ENCODE measurements around the gene DHRS9.

Gene DHRS9

DNA sequence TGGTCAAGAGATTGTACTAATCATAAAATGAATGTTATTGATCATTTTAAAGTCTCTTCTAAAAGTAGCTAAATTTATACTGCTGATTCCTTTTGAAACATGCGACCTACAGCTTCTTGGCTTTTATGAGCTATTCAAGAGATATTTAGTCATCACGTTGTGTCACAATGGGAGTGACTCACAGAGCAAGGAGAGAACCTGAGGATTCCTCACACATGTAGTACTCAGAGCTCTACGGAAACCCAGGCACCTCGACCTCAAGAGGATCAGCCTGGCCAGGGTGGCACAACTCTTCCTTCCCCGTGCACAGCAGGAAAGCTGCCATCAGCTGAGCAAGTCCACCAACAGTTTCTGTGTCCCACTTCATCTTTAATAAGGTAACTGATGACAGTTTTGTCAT lies at the start of gene DHRS9:
Gene DHRS9, plus strand, starts transcription at position 223 of the 400 bp plus-strand sequence. CDS start 12,019 bp downstream, outside the sequence.
- peak; percentile 99 for DNase-seq (ENCODE audit: low read depth)
- peak within 1 kb of the TSS; percentile 85 for H3K4me3 ChIP-seq (ENCODE audit: low read depth, low read length)
- peak; percentile 82 for TF ChIP-seq MYC (IDR thresholded peaks at IDR 0.05; ENCODE audit: low read depth, low read length)
- TF ChIP-seq CTCF (IDR thresholded peaks at IDR 0.05; ENCODE audit: low read depth, low read length), result no peak
- peak; percentile 59 for TF ChIP-seq MAX (IDR thresholded peaks at IDR 0.05; ENCODE audit: low read depth, low read length)
- TF ChIP-seq POLR2A (IDR thresholded peaks at IDR 0.05; ENCODE audit: extremely low read depth, insufficient read length), result no peak

DNA sequence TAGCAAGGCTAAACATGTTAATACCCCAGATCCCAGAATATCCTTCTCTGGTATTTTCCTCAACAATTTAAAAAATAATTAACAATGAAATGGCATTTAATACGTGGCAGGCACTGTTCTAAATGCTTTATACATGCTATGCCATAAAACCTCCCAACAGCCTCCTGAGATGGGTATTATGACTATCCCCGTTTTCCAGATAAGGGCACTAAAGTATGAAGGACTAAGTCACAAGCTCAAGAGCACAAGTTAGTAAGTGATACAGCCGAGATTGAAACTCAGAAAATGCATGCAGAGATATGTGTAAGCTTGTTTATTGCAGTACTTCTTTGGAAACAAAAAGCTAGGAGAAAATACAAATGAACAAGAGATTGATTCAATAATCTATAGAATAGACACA lies 46.2 kb upstream of the DHRS9 start:
- DNase-seq (ENCODE audit: low read depth), result no peak
- H3K4me3 ChIP-seq (ENCODE audit: low read depth, low read length), result no peak overlapping the region
- TF ChIP-seq MYC (IDR thresholded peaks at IDR 0.05; ENCODE audit: low read depth, low read length) (no peak), CTCF (IDR thresholded peaks at IDR 0.05; ENCODE audit: low read depth, low read length) (no peak), MAX (IDR thresholded peaks at IDR 0.05; ENCODE audit: low read depth, low read length) (no peak), POLR2A (IDR thresholded peaks at IDR 0.05; ENCODE audit: extremely low read depth, insufficient read length) (no peak)

DNA sequence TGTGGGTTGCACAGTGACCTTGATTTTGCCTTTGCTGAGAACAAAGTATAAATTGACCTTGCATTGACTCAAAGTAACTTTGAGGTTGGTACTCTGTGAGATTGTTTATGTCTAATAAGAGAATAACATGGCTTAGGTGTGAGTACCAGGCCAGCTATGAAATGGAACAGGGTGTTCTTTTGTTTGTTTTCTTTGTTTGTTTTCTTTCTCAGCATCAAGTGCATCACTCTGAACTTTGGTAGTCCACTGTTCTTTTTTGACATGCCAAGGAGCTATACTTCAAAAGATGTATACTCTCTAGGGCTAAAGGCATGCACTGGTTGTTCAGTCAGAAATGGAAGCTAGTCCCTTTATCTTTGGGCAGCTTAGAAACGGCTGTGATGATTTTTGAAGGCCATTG lies 43.3 kb upstream of the DHRS9 start:
- TF ChIP-seq CTCF (IDR thresholded peaks at IDR 0.05; ENCODE audit: low read depth, low read length), result no peak
- TF ChIP-seq MAX (IDR thresholded peaks at IDR 0.05; ENCODE audit: low read depth, low read length), result no peak
- no peak for TF ChIP-seq POLR2A (IDR thresholded peaks at IDR 0.05; ENCODE audit: extremely low read depth, insufficient read length)
- TF ChIP-seq MYC (IDR thresholded peaks at IDR 0.05; ENCODE audit: low read depth, low read length), result no peak
- DNase-seq (ENCODE audit: low read depth), result no peak
- no peak overlapping the region for H3K4me3 ChIP-seq (ENCODE audit: low read depth, low read length)

GRCh38 chr2:169027234-169027633 lies 42.1 kb upstream of the DHRS9 start:
- DNase-seq (ENCODE audit: low read depth), result no peak
- TF ChIP-seq MAX (IDR thresholded peaks at IDR 0.05; ENCODE audit: low read depth, low read length), result no peak
- TF ChIP-seq CTCF (IDR thresholded peaks at IDR 0.05; ENCODE audit: low read depth, low read length), result no peak
- no peak for TF ChIP-seq MYC (IDR thresholded peaks at IDR 0.05; ENCODE audit: low read depth, low read length)
- no peak for TF ChIP-seq POLR2A (IDR thresholded peaks at IDR 0.05; ENCODE audit: extremely low read depth, insufficient read length)
- no peak overlapping the region for H3K4me3 ChIP-seq (ENCODE audit: low read depth, low read length)

DNA sequence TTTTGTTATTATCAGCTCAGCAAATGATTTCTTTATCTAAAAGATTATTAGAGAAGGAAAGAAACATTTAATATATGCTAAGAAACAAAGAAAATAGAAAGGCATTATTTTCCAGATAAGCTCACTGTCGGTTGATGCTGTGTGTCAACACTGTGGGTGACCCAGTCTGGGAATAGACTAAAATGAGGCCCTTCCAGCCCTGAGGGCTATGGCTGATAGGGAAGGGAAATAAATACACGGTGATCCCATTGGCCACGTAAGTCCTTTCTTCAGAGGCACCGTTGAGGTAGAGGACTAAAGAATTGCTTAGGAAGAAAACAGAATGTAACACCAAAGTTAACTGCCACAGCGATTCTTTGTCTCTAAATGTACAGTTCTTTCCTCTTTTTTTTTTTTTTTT lies 40.0 kb upstream of the DHRS9 start:
- TF ChIP-seq MAX (IDR thresholded peaks at IDR 0.05; ENCODE audit: low read depth, low read length) (no peak), MYC (IDR thresholded peaks at IDR 0.05; ENCODE audit: low read depth, low read length) (no peak), POLR2A (IDR thresholded peaks at IDR 0.05; ENCODE audit: extremely low read depth, insufficient read length) (no peak), CTCF (IDR thresholded peaks at IDR 0.05; ENCODE audit: low read depth, low read length) (no peak)
- DNase-seq (ENCODE audit: low read depth), result no peak
- no peak overlapping the region for H3K4me3 ChIP-seq (ENCODE audit: low read depth, low read length)

- no peak within 1 kb of the TSS for H3K4me3 ChIP-seq (ENCODE audit: low read depth, low read length)
- no peak for DNase-seq (ENCODE audit: low read depth)
- no peak for TF ChIP-seq MYC (IDR thresholded peaks at IDR 0.05; ENCODE audit: low read depth, low read length)
- TF ChIP-seq MAX (IDR thresholded peaks at IDR 0.05; ENCODE audit: low read depth, low read length), result no peak
- TF ChIP-seq CTCF (IDR thresholded peaks at IDR 0.05; ENCODE audit: low read depth, low read length), result no peak
- TF ChIP-seq POLR2A (IDR thresholded peaks at IDR 0.05; ENCODE audit: extremely low read depth, insufficient read length), result no peak
Measured at GRCh38 chr2:169031202-169031601, 38.2 kb upstream of the DHRS9 start, which contains the start of gene ABCB11. ABCB11 (minus strand) TSS chr2:169031324; CDS start chr2:169018125, 13,199 bp downstream.

All from NB4 (cell line).